ENCODE measurements around the gene ETS1.

The ETS1 gene

DNA sequence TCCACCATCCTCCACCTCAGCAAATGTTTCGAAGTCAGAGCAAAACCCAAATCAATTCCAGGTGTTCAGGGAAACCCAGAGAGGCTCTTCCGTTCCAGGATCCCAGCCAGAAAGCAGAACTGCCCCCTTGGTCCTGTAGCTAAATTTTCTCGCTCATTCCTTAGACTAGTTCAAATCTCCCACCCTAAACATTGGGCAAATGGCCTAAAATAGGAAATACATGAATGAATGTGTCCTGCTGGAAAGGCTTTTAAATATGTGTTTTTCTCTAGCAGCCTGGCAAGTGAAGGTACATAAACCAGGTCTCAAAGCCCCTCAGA is 89.6 kb downstream of the ETS1 start:
- DNase-seq, result no peak

DNA sequence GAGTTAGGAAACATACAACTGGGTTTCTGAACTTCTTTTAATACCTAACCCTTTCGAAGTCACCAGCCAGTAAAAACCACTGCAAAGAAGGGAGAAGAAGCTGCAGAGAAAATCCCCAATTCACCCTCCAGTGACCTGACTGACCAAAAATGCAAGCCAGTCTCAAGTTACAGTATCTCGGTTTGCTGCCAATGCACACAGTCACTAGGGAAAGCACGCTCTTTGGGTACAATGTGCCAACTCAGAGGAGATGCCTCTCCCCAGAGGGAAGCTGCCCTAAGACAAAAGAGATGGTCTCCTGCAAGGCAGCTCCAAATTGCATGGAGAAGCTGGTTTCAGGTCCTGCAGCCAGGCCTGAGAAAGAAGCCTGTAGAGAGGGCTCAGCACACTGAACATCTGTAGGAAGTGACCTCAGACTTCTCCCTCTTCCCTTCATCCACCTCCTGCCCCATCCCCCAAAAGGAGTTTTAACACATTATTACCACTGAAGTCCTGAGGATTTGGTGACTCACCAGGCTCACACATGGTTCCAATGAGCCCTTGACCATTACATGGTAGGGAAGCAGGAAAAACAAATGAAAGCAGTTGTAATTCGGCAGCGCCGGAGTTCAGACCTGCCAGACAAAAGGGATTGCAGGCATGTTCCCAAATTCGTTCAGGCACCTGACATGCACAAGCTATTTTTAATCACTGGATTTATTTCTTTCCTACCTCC is 90.1 kb downstream of the ETS1 start:
- DNase-seq, result peak; percentile 89

DNA sequence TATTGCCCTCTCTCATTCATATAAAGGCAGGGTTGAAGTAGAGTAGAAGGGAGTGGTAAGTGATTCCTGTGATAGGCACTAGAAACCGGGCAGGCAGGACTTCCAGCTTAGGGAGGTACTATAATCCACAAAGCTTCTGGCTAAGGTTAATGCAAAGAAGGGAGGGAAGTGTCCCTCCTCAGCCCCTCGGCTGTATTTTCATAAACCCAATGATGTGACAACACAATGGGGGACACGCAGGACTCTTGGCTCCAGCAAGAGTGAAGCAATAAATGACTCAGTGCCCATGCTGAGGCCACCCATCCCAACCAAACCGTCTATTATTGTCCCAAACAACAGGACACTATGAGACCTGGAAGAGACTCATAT is 90.7 kb downstream of the ETS1 start:
- DNase-seq, result no peak

DNA sequence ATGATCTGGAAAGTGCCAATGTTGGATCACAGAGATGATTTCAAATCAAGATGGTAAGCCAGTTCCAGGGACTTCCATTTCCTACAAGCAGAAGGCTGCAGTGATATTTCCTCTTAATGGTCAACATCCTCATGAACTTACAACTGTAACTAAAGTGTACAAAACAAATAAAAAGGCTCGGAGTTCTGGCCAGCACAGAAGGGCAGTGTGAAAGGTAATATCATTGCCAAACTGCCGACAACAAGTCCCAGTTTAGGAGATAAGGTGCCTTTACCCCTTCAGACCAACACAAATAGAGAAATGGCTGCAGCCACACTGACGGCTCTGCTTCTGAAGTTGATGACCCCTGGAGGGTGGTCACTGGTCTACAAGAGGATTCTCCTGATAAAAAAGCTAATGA is 91.1 kb downstream of the ETS1 start:
- DNase-seq, result no peak

DNA sequence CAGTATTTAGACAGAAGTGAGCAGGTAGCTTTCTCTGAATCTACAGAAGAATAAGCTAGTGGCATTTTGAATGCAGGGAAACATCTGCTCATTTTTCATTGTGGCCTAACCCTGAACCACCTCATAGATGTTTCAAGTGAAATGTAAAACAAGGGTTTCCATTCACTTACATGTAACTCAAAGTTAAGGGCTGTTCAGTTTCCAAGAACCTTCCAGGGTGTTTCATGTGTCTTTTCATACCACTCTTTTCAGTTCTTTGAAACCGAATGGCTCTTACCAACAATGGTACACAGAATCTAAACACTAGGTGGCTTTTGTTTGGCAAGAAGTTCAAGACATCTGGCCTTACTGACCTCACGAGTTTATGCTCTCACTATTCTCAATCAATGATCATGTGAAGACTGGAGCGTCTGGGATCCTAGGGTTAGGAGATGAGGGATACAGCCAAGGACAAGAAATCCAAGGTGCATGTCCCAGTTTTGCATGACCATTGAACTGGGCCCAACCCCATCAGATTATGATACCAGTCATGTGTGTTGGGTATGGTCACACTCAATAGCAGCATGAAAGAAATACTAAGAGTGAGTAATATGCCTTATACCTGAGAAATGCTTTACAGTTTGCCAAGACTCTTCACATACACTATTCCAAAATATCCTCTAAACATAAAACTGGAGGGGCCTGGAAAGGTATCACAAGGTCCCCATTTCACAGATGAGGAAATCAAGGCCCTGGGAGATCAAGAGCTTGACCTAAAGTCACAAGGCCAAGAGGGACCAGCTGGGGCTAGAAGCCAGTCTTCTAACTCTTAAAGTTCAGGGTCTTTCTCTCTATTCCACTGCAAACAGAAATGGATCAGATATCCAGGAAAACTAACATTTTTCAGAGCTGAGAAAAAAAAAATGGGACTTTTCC is 92.7 kb downstream of the ETS1 start:
- no peak for DNase-seq

DNA sequence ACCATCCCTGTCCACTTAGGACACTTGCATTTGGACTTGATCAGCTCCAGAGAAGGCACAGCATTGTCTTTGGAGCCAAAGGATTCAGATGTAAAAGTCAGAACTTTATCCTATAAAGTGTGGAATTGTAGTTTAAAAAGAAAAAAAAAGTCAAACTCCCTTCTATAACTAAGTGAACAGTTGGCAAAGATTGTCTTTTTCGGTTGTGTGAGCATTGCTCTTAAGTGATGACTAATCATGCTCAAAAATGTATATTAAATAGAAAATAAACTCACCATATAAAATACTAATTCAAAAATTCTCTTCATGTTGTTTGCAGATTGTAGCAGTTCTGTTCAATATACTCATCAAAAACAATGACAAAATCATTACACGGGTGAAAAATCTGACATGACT is 93.8 kb downstream of the ETS1 start:
- DNase-seq, result no peak

DNA sequence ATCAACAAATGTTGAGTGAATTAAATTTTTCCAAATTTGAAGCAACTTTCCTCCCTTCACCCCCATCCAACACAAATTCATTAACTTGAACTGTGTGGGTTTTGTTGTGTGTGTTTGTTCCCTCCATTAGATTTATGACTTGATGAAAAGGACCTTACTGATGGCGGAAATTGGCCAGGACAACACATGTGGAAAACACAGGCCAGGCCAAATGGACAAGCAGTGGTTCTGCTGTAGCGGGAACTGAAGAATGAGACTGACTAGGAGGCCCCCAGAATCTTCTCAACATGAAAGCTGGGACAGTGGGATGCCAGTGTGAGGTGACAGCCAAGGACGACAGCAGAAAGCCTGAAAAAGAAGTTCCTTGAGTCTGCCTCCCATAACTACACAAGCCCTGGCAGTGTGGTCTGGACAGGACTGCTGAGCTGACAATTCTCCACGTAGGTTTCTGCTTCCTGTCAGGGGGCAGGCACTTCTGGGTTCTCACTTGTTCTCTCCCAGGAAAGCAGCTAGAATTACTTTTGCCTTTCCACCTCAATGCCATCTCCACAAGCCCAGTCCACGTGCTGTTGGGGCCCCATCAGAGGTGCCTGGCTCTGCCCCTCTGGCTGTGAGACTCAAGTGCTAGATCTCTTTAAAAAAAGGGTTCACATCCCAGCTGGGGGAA is 94.3 kb downstream of the ETS1 start:
- no peak for DNase-seq

DNA sequence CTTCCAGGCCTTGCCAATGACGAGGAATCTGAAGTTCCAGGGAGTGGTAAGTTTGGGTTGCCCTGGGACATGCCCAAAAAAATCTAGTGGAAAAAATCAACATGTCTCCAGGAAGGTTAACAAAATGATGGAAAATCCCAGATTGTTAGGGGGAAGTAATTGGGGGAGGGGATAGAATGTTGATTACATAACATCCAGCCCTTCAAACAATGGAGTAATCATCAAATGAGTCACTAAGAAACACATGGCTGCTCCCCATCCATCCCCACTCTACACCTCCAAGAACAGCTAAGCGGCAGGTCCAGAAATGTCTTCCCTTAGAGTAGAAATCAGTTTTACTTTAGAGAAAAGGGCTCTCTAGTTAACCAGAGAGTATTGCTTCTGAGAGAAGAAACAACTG is 94.9 kb downstream of the ETS1 start:
- DNase-seq, result no peak

DNA sequence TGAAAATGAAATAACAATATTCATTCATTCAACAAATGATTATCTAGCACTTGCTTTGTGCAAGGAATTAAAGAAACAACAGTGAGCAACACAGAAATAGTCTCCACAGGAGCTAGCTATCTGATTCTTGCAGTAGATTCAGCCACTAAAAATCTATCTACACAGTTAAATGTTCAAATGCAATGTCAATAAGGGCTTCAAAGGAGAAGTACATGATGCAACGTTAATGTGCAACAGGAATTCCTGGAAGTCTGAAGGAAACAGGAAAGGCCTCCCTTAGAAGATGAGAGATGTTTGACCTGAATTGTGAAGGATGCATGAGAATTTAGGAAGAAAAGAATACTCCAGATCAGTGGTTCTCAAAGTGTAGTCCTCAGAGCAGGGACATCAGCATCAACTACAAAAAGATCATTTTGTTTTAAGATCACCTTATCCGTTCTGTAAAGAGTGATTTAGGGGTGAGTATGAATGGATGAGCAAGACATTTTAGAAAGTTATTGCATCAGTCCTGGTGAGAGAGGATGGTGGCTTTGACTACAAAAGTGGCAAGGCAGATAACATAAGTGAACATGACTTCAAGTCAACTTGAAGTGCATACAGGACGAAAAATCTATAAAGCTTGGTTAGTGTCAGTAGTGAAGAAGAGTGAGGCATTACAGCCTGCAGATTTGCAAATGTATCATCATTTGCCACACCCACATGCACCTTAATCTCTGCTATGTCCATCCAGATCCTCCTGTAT is 96.0 kb downstream of the ETS1 start:
- DNase-seq, result no peak

DNA sequence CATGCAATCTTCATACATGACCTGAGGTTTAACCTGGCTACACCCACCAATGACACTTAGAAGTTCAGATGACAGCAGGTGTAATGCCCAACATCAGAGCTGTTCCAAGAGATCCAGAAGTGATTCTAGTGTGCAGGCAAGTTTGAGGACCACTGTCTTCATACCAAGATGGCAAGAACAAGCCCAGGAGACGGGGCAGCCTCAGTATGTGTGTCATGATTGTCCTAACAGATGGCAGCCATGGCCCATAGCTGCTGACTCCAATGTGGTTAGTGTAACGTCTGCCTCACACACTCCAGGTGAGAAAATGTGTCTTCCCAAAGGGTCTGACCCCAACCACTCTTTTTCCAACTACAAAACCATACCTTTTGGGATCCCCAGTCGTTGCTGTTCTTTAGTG is 97.3 kb downstream of the ETS1 start:
- DNase-seq, result no peak

DNA sequence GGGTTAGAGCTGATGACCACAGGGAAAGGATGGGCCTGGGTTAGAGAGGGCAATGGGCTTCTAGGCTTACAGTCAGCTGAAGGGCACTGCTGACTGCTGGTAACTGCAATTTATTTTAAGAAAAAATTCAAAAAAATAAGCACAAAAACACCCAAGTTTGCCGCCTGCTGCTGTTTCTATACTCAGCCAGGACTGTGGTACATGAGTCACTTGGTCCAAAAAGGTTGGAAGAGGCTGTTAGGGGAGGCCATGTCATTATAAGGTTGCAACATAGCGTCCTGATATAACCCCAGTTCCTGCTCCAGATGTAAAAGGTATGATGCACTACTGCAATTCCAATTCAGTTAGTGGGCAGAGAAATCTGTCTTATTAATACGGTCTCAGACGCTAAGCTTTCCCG is 98.9 kb downstream of the ETS1 start:
- no peak for DNase-seq

DNA sequence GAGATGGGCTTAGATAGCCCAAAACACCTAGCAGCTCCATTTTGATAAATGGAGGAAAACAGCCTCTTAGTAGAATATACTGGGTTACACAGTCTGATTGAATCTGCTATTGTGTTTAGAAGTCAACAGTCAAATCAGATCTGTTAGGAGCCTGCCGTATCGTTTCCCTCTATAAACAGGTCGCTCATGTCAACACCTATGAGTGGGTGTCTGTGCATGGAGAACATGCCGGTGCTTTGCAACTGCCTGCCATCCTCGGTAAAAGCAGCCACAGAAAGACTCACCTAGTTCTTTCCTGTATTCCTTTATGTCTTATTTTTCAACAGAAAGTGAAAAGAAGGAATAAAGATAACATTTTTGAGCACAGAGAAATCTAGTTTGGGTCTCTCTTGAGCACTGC is 99.4 kb downstream of the ETS1 start:
- no peak for DNase-seq

DNA sequence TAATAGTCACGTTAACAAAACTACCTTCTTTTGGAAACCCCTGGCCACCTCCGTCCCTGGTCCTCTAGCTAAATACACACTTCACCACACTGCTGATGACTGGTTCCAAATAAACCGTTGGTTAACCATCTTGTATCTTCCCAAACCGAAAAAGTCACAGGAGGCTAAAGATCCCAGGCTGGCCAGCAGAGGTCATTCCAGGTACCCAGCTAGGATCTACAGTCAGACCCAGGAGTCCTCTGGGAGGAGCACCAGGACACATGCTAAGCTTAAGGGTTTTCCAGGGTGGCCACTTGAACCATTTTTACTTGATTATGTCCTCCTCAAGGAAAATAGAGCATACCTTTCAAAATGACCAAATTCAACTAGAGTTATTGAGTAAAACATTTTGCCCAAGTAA is 103.2 kb downstream of the ETS1 start:
- no peak for DNase-seq

DNA sequence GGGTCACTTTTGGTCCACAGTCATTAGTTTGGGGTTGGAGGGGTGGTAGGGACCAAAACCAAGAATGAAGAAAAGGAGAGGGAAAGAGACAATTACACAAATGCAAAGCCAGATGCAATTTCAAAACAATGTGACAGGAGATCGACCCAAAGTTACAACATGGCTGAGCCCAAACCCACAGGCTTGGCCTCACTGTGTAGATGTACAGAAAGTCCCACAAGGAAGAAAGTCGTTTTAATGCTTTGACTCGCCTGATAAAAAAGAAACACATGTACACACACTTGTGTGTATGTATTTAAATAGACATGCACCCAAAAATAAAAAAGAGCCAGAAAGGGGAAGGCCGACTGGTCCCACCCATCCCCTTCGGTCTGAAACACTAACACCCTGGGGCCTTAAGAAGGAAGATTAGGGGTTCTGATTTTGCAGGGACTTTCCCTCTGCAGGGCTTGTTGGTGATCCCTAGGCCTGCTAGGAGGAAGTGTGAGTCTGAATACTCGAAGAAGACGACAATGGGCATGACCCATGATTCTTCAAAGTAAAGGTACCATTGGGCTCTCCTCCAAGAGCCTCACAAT is 104.1 kb downstream of the ETS1 start:
- no peak for DNase-seq

DNA sequence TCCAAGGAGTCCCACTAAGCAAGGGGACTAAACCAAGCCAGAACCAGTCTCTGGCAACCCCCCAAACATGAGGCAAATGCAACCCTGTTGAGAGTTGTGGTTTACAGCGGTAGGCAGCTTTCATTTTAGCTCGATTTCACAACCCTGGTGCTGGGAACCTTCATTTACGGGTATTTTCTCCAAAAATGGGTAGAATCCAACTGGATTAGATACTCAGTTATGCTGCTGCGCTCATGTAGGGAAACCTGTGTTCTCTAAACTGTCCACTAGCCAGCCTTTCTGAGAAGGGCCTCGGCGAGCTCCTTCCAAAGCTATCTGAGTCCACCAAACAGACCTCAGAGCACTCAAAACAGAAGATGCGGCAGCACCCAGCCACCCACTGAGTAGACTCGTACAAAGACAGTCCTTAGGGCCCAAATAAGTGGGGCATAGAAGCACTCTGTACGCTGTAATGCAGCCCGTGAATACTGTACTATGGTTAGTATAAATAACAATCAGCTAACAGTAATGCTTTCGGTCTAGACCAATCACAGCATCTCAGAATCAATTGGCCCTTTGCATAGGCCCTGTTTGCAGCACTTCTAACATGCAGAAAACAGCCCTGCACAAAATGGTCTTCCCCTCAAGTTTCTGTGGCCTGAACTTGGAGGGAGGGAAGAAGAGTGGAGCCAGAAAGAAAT is 104.7 kb downstream of the ETS1 start:
- DNase-seq, result no peak

DNA sequence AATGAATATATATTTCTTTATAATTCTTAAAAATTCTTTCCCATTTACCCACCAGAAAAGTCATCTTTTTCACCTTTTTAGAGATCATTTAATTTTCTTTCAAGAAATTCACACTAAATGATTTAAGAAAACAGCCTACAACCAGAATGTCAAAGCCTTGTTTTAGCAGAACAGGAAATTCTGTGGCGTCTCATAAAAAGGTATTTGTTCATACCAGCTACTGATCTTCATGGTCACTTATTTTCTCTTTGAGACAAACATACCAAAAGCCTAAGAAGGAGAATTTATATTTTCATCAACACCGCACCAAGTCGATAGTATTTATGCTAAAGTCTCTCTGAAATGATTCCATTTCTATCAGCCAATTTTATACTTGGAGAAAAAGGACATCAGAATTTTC is 105.3 kb downstream of the ETS1 start:
- DNase-seq, result no peak

DNA sequence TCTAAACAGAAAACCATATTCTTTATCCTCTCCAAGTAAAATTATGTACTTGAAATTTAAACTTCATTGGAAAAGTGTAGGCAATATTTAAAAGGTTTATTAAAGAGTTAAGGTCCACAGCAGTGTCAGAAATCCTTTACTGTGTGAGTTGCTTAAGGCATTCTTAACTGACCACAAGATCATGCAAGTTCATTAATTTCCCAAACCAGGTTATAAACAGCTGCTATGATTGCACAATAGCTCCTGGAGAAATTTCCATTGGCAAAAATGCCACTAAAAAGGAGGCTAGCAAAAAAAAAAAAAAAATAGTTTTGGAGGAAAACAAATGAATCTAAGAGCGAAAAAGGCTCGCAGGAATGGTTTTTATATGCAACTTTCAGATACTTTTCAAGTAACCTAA is 106.2 kb downstream of the ETS1 start:
- no peak for DNase-seq

DNA sequence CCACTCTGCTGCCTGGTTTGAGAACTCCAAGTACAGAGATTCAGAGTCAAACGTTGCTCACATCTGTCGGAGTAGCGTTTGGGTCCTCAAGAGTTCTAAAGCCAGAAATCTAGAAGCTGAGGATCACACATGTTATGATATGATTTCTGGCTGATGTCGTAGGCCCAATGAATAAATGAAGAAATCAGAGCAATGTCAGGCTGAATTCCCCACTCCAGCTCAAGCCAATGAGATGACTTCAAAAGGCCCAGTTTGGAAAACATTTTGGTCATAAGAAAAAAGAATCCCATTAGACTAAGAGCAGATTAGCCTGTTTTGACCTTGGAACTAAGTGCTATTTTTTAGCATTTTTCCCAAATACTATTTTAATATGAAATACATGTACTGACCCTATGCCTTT is 106.7 kb downstream of the ETS1 start:
- DNase-seq, result no peak

DNA sequence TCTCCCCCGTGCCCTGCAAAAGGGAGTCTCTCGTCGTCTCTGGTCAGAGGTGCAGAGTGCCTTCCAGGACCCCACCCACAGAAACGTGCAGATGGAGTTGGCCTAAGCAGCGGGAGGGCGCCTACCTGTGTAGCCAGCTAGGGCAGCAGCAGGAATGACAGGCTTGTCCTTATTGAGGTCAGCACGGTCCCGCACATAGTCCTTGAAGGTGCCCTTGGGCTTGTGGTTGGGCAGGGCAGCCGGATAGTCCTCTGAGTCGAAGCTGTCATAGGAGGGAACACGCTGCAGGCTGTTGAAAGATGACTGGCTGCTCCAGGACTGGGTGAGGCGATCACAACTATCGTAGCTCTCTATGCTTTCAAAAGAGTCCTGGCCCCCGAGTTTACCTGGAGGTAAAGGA is 107.3 kb downstream of the ETS1 start:
- no peak for DNase-seq

DNA sequence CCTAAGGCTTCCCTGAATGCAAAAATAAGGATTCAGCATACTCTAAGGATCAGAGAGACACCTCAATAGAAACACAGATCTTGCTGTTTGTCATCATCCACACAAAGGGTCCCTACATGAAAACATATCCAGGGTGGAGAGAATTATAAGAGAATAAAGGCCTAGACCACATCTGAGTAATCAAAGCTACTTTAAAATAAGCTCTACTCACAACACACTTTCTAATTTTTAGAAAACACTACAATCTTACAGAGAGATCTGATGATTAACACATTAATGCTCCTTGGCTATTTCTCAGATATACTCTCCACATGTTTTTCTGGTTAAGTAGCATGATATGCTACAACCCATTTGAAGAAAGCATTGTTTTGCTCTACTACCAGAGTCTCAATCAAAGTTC is 108.2 kb downstream of the ETS1 start:
- DNase-seq, result no peak

DNA sequence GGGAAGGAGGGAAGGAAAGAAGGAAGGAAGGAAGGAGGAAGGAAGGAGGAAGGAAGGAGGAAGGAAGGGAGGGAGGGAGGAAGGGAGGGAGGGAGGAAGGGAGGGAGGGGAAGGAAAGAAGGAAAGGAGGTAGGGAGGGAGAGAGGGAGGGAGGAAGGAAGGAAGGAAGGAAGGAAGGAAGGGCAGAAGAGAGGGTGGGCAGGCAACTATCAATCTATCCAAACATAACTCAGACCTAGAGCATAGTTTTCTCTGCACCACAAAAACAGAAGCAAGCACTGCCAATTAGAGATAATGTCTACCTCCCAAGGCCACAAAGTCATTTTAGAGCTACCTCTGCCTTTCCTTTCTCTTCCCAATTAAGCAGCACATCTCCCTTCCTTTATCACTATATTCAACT is 109.1 kb downstream of the ETS1 start:
- no peak for DNase-seq

DNA sequence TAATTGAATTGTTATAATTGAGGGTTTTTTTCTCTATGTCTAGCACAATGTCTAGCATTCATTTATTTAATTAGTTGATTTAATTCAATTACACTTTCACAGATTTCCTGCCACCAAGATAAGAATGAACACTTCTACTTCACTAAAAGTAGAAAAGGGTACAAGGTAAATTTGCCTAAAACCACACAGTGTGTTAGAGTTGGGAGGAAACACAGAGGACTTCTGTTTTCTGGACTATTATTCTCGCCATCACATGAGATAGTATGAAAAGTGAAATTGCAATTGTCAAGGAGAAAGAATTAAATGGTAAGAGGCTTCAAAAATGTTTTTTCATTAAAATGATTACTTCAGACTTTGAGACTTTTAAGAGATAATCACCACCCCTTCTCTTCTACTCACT is 109.5 kb downstream of the ETS1 start:
- DNase-seq, result no peak

DNA sequence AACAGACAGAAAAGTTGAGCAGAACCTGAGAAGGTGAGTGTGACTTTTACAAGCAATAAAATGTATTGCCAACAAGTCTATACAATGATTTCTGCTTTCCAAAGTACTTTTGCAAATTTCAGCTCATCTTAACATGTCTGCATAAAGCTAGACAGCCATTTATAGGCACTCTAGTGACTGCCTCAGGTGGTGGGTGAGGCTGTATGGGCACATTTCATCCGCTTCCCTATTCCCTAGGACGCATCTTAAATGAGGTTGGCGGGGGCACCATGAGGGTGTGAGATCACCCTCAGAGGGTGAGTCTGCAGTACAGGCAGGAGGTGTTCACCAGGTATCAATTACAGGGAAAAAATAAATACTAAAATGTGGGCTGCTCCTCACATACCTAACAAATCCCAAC is 110.1 kb downstream of the ETS1 start:
- DNase-seq, result no peak

Measured in femur (tissue), 1 donor.